ENCODE data around the gene BAIAP2.

GRCh38 chr17:81062014-81062780 is 27.2 kb downstream of the BAIAP2 start:
- TF ChIP-seq EZH2 (IDR thresholded peaks at IDR 0.05): no peak
- no peak for TF ChIP-seq POLR2AphosphoS5 (IDR thresholded peaks at IDR 0.05; ENCODE audit: borderline replicate concordance, low read depth, low read length)
